A549 (cell line): ENCODE measurements around the gene SLFN13.

ENCODE experiments used
- CBX8 ChIP-seq: fragments of 200-600 bp; sonication (generic); IDR thresholded peaks from 2 replicates; pipeline ENCODE4 v1.6.1; 2016
- CTCF ChIP-seq: fragments of >200 bp; sonication (Bioruptor Twin); formaldehyde crosslinking; IDR thresholded peaks from 3 replicates; pipeline ENCODE4 v1.5.1; 2016
- EHMT2 ChIP-seq: fragments of 200-600 bp; sonication (generic); IDR thresholded peaks from 2 replicates; pipeline ENCODE4 v1.6.1; 2016; ENCODE audit warnings: antibody characterized with exemption, low read depth, mild to moderate bottlenecking, moderate library complexity
- ELK1 ChIP-seq: fragments of 150-350 bp; IDR thresholded peaks from 2 replicates; pipeline ENCODE4 v1.6.1; 2014; ENCODE audit warnings: low read depth, mild to moderate bottlenecking, low read length
- EP300 ChIP-seq, 2 experiments: fragments of >200 bp; sonication (Bioruptor Twin); formaldehyde crosslinking; IDR thresholded peaks; 2 replicates in 1 of 2; 3 replicates in 1 of 2; pipeline ENCODE4 v1.6.1; 2016 to 2017
- JUNB ChIP-seq: fragments of >200 bp; sonication (Bioruptor Twin); formaldehyde crosslinking; IDR thresholded peaks from 2 replicates; pipeline ENCODE4 v1.6.1; 2016
- NPAS2 ChIP-seq: fragments of 250-450 bp; sonication (Bioruptor Pico); IDR thresholded peaks from 2 replicates; pipeline ENCODE4 v1.8.0; 2022; ENCODE audit warnings: mild to moderate bottlenecking, moderate library complexity, borderline replicate concordance
- PBX3 ChIP-seq: IDR thresholded peaks from 2 replicates; pipeline ENCODE4 v1.6.1; 2012
- POLR2A ChIP-seq: IDR thresholded peaks from 2 replicates; pipeline ENCODE4 v1.6.1; 2012; ENCODE audit warnings: mild to moderate bottlenecking, low read length
- RAD21 ChIP-seq, 2 experiments: fragments of >200 bp in 1 of 2; sonication (Bioruptor Twin) in 1 of 2; formaldehyde crosslinking in 1 of 2; IDR thresholded peaks in 1 of 2; conservative IDR thresholded peaks in 1 of 2; 2 replicates in 1 of 2; 3 replicates in 1 of 2; pipeline ENCODE4 v1.6.1; 2012 to 2018; ENCODE audit warnings: inconsistent platforms in 1 of 2
- SREBF2 ChIP-seq: fragments of 450-650 bp; IDR thresholded peaks from 2 replicates; pipeline ENCODE4 v1.6.1; 2014; ENCODE audit warnings: mild to moderate bottlenecking, moderate library complexity

GRCh38 chr17:35449371-35449931 lies 885 bp upstream of the SLFN13 start:
- no peak for TF ChIP-seq CTCF
- no peak for TF ChIP-seq EP300 (IDR thresholded peaks at IDR 0.05)
- TF ChIP-seq CBX8 = no peak
- no peak for TF ChIP-seq EHMT2
- no peak for TF ChIP-seq ELK1
- no peak for TF ChIP-seq NPAS2
- no peak for TF ChIP-seq PBX3
- TF ChIP-seq POLR2A = no peak
- no peak for TF ChIP-seq RAD21 (conservative IDR thresholded peaks at IDR 0.05 in 1 of 2, IDR thresholded peaks at IDR 0.05 in 1 of 2)
- TF ChIP-seq SREBF2 = no peak
- no peak for TF ChIP-seq JUNB
